ENCODE data around the gene NKIRAS1.

Gene NKIRAS1

GRCh38 chr3:23960649-23961048 lies 43.9 kb upstream of the NKIRAS1 start:
- H2AK5ac ChIP-seq (ENCODE audit: low read length): no peak overlapping the region
- no peak overlapping the region for H3K4me2 ChIP-seq (ENCODE audit: low read length)
- no peaks in the 10 kb centered on the region for H3K27me3 ChIP-seq (ENCODE audit: insufficient read depth, low read length, poor library complexity)
- no peak overlapping the region for H3K23ac ChIP-seq (ENCODE audit: low read length)
- no peaks in the 10 kb centered on the region for H3K4me1 ChIP-seq (ENCODE audit: control insufficient read depth, low read depth, low read length)
- no peaks in the 10 kb centered on the region for H3K36me3 ChIP-seq (ENCODE audit: control insufficient read depth, insufficient read depth, low read length)
- no peak overlapping the region for H2BK15ac ChIP-seq (replicated peaks; ENCODE audit: low read depth)
- no peak overlapping the region for H4K5ac ChIP-seq (ENCODE audit: low read length)
- H2BK5ac ChIP-seq (ENCODE audit: low read length): no peak overlapping the region
- no peak overlapping the region for H2BK120ac ChIP-seq (ENCODE audit: low read depth, low read length)
- no peak overlapping the region for H3K4ac ChIP-seq (ENCODE audit: low read depth, low read length)
- no peak for DNase-seq
- H3K56ac ChIP-seq (ENCODE audit: low read length): no peak overlapping the region
- no peak overlapping the region for H4K8ac ChIP-seq (ENCODE audit: low read depth, low read length)
- peaks cover 2% of the 10 kb centered on the region for H3K79me1 ChIP-seq (ENCODE audit: low read length)
- H3K9ac ChIP-seq (ENCODE audit: low read length): no peak overlapping the region
- WGBS (ENCODE audit: extremely low coverage, insufficient coverage, low lambda C conversion rate): no CpG with 5 or more reads among the region's 1 CpG
- H3K27ac ChIP-seq (ENCODE audit: low read depth, low read length): no peak overlapping the region
- H3K4me3 ChIP-seq (ENCODE audit: low read length): no peak overlapping the region
- H3K18ac ChIP-seq (ENCODE audit: low read length): no peak overlapping the region
- peaks cover 3% of the 10 kb centered on the region for H3K79me2 ChIP-seq (ENCODE audit: control insufficient read depth, insufficient read depth, low read length)

- Histone ChIP-seq H3K79me1 (ENCODE audit: low read length) (peaks cover 2% of the 10 kb centered on the region), H2AK5ac (ENCODE audit: low read length) (no peak overlapping the region), H3K36me3 (ENCODE audit: control insufficient read depth, insufficient read depth, low read length) (no peaks in the 10 kb centered on the region), H3K9ac (ENCODE audit: low read length) (no peak overlapping the region), H3K23ac (ENCODE audit: low read length) (no peak overlapping the region), H2BK120ac (ENCODE audit: low read depth, low read length) (no peak overlapping the region), H3K4me2 (ENCODE audit: low read length) (no peak overlapping the region), H3K18ac (ENCODE audit: low read length) (no peak overlapping the region), H3K27ac (ENCODE audit: low read depth, low read length) (no peak overlapping the region), H3K27me3 (ENCODE audit: insufficient read depth, low read length, poor library complexity) (no peaks in the 10 kb centered on the region), H2BK5ac (ENCODE audit: low read length) (no peak overlapping the region), H4K5ac (ENCODE audit: low read length) (no peak overlapping the region), H3K4me3 (ENCODE audit: low read length) (no peak overlapping the region), H2BK15ac (replicated peaks; ENCODE audit: low read depth) (no peak overlapping the region), H3K4me1 (ENCODE audit: control insufficient read depth, low read depth, low read length) (no peaks in the 10 kb centered on the region), H3K4ac (ENCODE audit: low read depth, low read length) (no peak overlapping the region), H3K79me2 (ENCODE audit: control insufficient read depth, insufficient read depth, low read length) (peaks cover 3% of the 10 kb centered on the region), H4K8ac (ENCODE audit: low read depth, low read length) (no peak overlapping the region), H3K56ac (ENCODE audit: low read length) (no peak overlapping the region)
- WGBS (ENCODE audit: extremely low coverage, insufficient coverage, low lambda C conversion rate): no CpG with 5 or more reads among the region's 7 CpGs
- DNase-seq: no peak
These were observed 42.5 kb upstream of the NKIRAS1 start for GRCh38 chr3:23959135-23959900.

GRCh38 chr3:23956701-23957100 lies 39.9 kb upstream of the NKIRAS1 start:
- no peak overlapping the region for H3K27ac ChIP-seq (ENCODE audit: low read depth, low read length)
- no peak overlapping the region for H4K8ac ChIP-seq (ENCODE audit: low read depth, low read length)
- no peak overlapping the region for H2BK120ac ChIP-seq (ENCODE audit: low read depth, low read length)
- no peak overlapping the region for H2BK15ac ChIP-seq (replicated peaks; ENCODE audit: low read depth)
- no peak overlapping the region for H3K4ac ChIP-seq (ENCODE audit: low read depth, low read length)
- H4K5ac ChIP-seq (ENCODE audit: low read length): no peak overlapping the region
- no peaks in the 10 kb centered on the region for H3K36me3 ChIP-seq (ENCODE audit: control insufficient read depth, insufficient read depth, low read length)
- H3K27me3 ChIP-seq (ENCODE audit: insufficient read depth, low read length, poor library complexity): no peaks in the 10 kb centered on the region
- no peak overlapping the region for H2AK5ac ChIP-seq (ENCODE audit: low read length)
- H3K56ac ChIP-seq (ENCODE audit: low read length): no peak overlapping the region
- no peak overlapping the region for H3K4me2 ChIP-seq (ENCODE audit: low read length)
- no CpG with 5 or more reads among the region's 3 CpGs for WGBS (ENCODE audit: extremely low coverage, insufficient coverage, low lambda C conversion rate)
- H3K18ac ChIP-seq (ENCODE audit: low read length): no peak overlapping the region
- H3K4me3 ChIP-seq (ENCODE audit: low read length): no peak overlapping the region
- no peak overlapping the region for H3K23ac ChIP-seq (ENCODE audit: low read length)
- no peak for DNase-seq
- H3K4me1 ChIP-seq (ENCODE audit: control insufficient read depth, low read depth, low read length): no peaks in the 10 kb centered on the region
- no peak overlapping the region for H2BK5ac ChIP-seq (ENCODE audit: low read length)
- H3K79me2 ChIP-seq (ENCODE audit: control insufficient read depth, insufficient read depth, low read length): peaks cover 9% of the 10 kb centered on the region
- peaks cover 5% of the 10 kb centered on the region for H3K79me1 ChIP-seq (ENCODE audit: low read length)
- H3K9ac ChIP-seq (ENCODE audit: low read length): no peak overlapping the region

GRCh38 chr3:23954144-23954543 lies 37.4 kb upstream of the NKIRAS1 start:
- Histone ChIP-seq H3K23ac (ENCODE audit: low read length) (no peak overlapping the region), H3K27me3 (ENCODE audit: insufficient read depth, low read length, poor library complexity) (no peaks in the 10 kb centered on the region), H3K79me2 (ENCODE audit: control insufficient read depth, insufficient read depth, low read length) (peaks cover 15% of the 10 kb centered on the region), H3K4me3 (ENCODE audit: low read length) (no peak overlapping the region), H3K4ac (ENCODE audit: low read depth, low read length) (no peak overlapping the region), H3K56ac (ENCODE audit: low read length) (peak overlapping the region; percentile 57), H2BK120ac (ENCODE audit: low read depth, low read length) (peak overlapping the region; percentile 35), H3K4me2 (ENCODE audit: low read length) (no peak overlapping the region), H3K9ac (ENCODE audit: low read length) (no peak overlapping the region), H3K36me3 (ENCODE audit: control insufficient read depth, insufficient read depth, low read length) (no peaks in the 10 kb centered on the region), H2BK5ac (ENCODE audit: low read length) (no peak overlapping the region), H3K4me1 (ENCODE audit: control insufficient read depth, low read depth, low read length) (no peaks in the 10 kb centered on the region), H2AK5ac (ENCODE audit: low read length) (no peak overlapping the region), H4K8ac (ENCODE audit: low read depth, low read length) (no peak overlapping the region), H3K18ac (ENCODE audit: low read length) (no peak overlapping the region), H2BK15ac (replicated peaks; ENCODE audit: low read depth) (no peak overlapping the region), H3K27ac (ENCODE audit: low read depth, low read length) (peak overlapping the region; percentile 74), H4K5ac (ENCODE audit: low read length) (no peak overlapping the region), H3K79me1 (ENCODE audit: low read length) (peaks cover 7% of the 10 kb centered on the region)
- no CpG with 5 or more reads among the region's 5 CpGs for WGBS (ENCODE audit: extremely low coverage, insufficient coverage, low lambda C conversion rate)
- DNase-seq: peak; percentile 34

GRCh38 chr3:23953523-23953922 lies 36.7 kb upstream of the NKIRAS1 start:
- Histone ChIP-seq H4K5ac (ENCODE audit: low read length) (no peak overlapping the region), H3K56ac (ENCODE audit: low read length) (no peak overlapping the region), H2BK15ac (replicated peaks; ENCODE audit: low read depth) (no peak overlapping the region), H4K8ac (ENCODE audit: low read depth, low read length) (no peak overlapping the region), H3K27me3 (ENCODE audit: insufficient read depth, low read length, poor library complexity) (no peaks in the 10 kb centered on the region), H3K4me1 (ENCODE audit: control insufficient read depth, low read depth, low read length) (no peaks in the 10 kb centered on the region), H2AK5ac (ENCODE audit: low read length) (no peak overlapping the region), H3K4ac (ENCODE audit: low read depth, low read length) (no peak overlapping the region), H2BK5ac (ENCODE audit: low read length) (no peak overlapping the region), H3K79me2 (ENCODE audit: control insufficient read depth, insufficient read depth, low read length) (peaks cover 19% of the 10 kb centered on the region), H3K9ac (ENCODE audit: low read length) (no peak overlapping the region), H3K23ac (ENCODE audit: low read length) (no peak overlapping the region), H3K4me2 (ENCODE audit: low read length) (no peak overlapping the region), H3K79me1 (ENCODE audit: low read length) (peaks cover 7% of the 10 kb centered on the region), H2BK120ac (ENCODE audit: low read depth, low read length) (no peak overlapping the region), H3K4me3 (ENCODE audit: low read length) (no peak overlapping the region), H3K36me3 (ENCODE audit: control insufficient read depth, insufficient read depth, low read length) (no peaks in the 10 kb centered on the region), H3K27ac (ENCODE audit: low read depth, low read length) (peak overlapping the region; percentile 74), H3K18ac (ENCODE audit: low read length) (no peak overlapping the region)
- WGBS (ENCODE audit: extremely low coverage, insufficient coverage, low lambda C conversion rate): no CpG with 5 or more reads among the region's 1 CpG
- DNase-seq: peak; percentile 81

GRCh38 chr3:23952646-23953045 lies 35.9 kb upstream of the NKIRAS1 start:
- H3K4ac ChIP-seq (ENCODE audit: low read depth, low read length): no peak overlapping the region
- H4K5ac ChIP-seq (ENCODE audit: low read length): no peak overlapping the region
- H3K27ac ChIP-seq (ENCODE audit: low read depth, low read length): no peak overlapping the region
- H2AK5ac ChIP-seq (ENCODE audit: low read length): no peak overlapping the region
- H2BK15ac ChIP-seq (replicated peaks; ENCODE audit: low read depth): no peak overlapping the region
- no peak overlapping the region for H3K9ac ChIP-seq (ENCODE audit: low read length)
- peaks cover 24% of the 10 kb centered on the region for H3K79me2 ChIP-seq (ENCODE audit: control insufficient read depth, insufficient read depth, low read length)
- no peak for DNase-seq
- H2BK120ac ChIP-seq (ENCODE audit: low read depth, low read length): peak overlapping the region; percentile 78
- H3K23ac ChIP-seq (ENCODE audit: low read length): no peak overlapping the region
- H3K56ac ChIP-seq (ENCODE audit: low read length): no peak overlapping the region
- peaks cover 7% of the 10 kb centered on the region for H3K79me1 ChIP-seq (ENCODE audit: low read length)
- no peak overlapping the region for H2BK5ac ChIP-seq (ENCODE audit: low read length)
- no peak overlapping the region for H4K8ac ChIP-seq (ENCODE audit: low read depth, low read length)
- H3K36me3 ChIP-seq (ENCODE audit: control insufficient read depth, insufficient read depth, low read length): no peaks in the 10 kb centered on the region
- WGBS (ENCODE audit: extremely low coverage, insufficient coverage, low lambda C conversion rate): no CpG with 5 or more reads among the region's 4 CpGs
- H3K4me1 ChIP-seq (ENCODE audit: control insufficient read depth, low read depth, low read length): no peaks in the 10 kb centered on the region
- no peak overlapping the region for H3K4me2 ChIP-seq (ENCODE audit: low read length)
- no peak overlapping the region for H3K4me3 ChIP-seq (ENCODE audit: low read length)
- no peaks in the 10 kb centered on the region for H3K27me3 ChIP-seq (ENCODE audit: insufficient read depth, low read length, poor library complexity)
- H3K18ac ChIP-seq (ENCODE audit: low read length): no peak overlapping the region

Data from mesendoderm (in vitro differentiated cells).